ENCODE results near the gene BPIFB4.
A peak's percentile ranks its signal among the peaks of the same experiment; 100 is the strongest.
"Not testable (repeated sequence)": the region's sequence is repeated elsewhere in the genome, so short reads cannot be mapped to it uniquely, and the experiment has no call there.

BPIFB4 gene

DNA sequence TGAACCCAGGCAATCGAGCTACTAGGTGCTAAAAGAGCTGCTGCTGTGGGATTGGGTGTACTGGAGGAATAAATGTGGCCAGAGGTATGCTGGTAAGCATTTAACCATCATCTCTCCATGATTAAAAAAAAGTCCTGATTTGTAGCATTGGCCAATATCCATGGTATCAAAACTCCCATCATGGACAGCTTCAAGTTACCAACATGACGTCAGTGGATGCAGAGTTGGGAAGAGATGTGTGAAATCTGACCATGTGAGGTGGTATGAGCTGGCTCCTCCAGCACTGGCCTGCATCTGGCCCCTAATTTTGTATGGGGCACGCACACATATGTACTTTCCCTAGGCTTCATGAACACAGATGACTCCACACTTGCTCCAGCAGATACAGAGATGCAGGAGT lies 11.7 kb downstream of the BPIFB4 start:
- DNase-seq: no peak

DNA sequence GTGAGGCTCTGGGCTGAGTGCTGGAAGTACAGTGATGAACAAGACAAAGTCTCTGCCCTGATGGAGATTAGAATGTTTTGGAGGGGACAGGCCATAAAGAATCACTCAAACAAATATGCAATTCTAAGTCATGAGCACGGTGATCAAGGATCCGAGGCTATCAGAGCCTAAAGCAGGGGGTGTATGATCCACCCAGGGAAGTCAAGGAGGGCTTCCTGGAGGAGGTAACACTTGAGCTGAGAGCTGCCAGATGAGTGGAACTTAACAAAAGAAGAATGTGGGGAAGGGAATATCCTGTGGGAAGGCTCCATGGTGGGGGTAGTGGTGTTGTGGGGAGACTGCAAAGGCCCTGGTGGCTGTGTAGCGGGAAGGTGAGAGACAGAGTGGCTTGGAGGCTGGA lies 12.2 kb downstream of the BPIFB4 start:
- DNase-seq: no peak

DNA sequence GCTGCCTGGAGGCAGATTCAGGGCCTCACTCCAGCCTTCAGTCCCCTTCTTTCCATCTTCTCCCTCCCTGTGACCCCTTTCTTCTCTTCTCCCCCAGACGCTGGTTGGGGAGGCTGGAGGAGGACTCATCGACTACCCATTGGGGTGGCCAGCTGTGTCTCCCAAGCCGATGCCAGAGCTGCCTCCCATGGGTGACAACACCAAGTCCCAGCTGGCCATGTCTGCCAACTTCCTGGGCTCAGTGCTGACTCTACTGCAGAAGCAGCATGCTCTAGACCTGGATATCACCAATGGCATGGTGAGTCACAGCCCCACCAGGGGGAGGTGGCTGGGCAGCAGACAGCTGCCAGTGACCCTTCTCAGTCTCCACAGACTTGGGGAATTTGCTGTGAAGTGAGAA lies 12.9 kb downstream of the BPIFB4 start:
- DNase-seq: no peak

DNA sequence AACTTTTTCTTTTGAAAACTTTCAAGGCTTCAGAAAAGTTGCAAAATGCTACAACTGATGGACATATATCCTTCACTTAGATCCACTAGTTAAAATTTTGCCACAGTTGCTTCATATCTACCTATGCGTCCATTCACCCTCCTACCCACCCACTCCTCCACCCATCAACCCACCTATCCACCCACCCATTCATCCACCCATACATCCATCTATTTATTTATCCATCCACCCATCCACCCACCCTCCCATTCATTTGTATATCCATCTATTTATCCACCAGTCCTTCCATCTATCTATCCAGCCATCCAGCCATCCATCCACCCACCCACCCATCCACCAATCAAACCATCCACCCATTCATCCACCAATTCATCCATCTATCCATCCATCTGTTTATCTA lies 13.6 kb downstream of the BPIFB4 start:
- no peak for DNase-seq

DNA sequence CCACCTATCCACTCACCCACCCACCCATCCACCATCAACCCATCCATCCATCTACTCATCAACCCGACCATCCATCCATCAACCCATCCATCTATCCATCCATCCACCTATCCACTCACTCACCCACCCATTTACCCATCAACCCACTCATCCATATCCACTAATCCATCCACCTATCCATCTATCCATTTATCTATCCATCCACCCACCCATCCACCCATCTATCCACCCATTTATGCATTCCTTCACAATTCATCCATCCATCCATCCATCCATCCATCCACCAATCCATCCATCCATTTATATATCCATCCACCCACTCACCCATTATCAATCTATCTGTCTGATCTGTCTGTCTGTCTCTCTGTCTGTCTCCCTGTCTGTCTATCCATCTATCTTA lies 14.1 kb downstream of the BPIFB4 start:
- no peak for DNase-seq

DNA sequence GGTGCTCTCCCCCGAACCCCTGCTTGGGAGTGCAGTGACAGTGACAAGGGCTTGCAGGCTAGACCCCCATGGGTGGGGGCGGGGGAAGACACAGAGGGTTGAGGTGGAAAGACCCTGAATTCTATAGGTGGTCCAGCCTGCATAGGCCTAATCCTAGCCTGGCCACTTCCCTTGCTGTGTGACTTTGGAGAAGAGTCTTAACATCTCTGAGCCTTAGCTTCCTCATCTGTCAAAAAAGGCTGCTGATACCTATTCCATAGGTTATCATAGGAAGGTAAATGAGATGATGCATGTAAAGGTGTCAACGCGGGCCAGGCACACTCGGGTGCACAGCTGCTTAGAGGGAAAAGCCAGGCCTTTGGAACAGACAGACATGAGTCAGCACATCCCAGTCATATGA lies 15.8 kb downstream of the BPIFB4 start:
- no peak for DNase-seq

DNA sequence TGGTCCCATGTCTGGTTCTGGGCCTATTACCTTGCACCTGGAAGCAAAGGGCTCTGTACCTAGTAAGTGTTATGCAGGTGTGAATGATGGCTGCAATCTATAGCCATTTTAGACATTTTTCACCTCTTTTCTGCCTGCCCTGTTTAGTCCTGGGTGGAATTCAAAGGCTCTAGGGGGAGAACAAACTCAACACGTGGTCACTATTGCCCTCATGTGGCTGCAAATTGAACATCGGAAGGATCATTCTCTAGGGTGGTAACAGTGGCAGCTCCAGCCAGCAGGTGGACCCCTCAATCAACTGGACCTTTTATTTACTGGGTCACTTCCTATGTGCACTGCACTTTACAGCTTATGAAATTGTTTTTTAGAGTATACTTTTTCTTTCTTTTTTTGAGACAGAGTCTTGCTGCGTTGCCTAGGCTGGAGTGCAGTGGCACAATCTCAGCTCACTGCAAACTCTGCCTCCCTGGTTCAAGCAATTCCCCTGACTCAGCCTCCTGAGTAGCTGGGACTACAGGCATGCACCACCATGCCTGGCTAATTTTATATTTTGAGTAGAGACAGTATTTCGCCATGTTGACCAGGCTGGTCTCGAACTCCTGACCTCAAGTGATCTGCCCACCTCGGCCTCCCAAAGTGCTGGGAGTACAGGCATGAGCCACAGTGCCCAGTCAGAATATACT lies 16.6 kb downstream of the BPIFB4 start:
- peak; percentile 24 for DNase-seq

DNA sequence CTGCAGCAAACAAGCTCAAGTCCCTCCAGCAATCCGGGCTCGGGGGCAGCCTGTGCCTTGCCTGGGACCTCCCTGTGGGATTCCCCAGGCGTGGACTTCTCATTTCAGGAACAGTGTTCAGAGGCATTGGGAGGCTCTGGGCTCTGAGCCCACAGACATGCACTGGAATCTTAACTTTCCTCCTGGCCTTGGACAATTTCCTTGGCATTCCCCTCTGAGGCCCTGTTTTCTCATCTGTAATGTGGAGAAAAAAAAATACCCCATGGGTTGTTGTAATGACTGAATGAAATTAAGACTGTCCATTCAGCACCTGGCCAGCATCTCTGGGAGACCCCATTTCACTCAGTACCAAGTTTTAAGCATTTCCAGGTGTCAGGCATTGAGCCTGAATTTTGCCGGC lies 17.6 kb downstream of the BPIFB4 start:
- DNase-seq: no peak

DNA sequence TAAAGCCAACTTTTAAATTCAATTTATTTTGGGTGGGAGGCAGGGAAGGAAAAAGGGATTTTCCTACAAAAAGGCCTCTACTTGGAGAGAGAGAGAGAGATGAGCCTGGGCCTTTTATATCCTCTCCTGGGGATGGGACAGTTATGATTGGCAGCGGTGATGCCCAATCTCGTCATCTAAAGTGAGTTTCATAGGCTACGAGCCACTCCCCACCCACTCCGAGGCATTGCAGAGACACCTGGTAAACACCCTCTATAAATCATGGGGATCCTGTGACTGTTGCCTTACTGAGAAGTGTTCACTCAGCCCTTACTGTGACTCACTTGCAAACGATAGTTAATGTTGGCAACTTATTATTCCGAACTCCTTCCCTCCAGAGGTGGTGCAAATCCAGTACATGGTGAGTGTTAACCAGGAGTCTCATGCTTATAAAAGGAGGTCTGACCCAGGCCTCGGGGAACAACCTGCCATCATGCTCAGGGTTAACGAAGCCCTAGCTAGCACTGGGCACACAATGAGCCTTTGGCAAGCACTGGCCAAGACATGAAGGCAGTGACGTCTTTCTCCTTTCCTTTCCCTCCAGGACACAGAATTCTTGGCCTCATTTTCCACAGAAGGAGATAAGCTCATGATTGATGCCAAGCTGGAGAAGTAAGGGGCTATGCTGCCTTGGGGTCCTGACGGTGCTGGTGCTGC lies 20.5 kb downstream of the BPIFB4 start:
- no peak for DNase-seq

DNA sequence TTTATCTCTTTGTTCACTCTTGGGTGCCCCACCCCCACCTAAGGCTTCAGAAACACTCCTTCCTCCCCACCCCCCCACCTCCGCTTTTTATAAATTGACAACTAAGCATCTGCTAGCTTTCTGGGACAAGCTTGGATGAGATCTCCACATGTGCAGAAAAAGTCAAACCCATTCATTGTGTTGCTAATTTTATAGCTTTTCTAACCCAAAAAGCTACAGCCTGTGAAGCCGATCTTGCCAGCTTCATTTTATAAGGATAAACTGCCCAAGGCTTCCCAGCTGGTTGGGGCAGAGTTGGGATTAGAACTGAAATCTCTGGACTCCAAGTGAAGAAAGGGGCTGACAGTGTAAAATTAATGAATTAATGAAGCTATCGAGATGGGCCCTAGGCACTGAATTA lies 24.1 kb downstream of the BPIFB4 start:
- no peak for DNase-seq

DNA sequence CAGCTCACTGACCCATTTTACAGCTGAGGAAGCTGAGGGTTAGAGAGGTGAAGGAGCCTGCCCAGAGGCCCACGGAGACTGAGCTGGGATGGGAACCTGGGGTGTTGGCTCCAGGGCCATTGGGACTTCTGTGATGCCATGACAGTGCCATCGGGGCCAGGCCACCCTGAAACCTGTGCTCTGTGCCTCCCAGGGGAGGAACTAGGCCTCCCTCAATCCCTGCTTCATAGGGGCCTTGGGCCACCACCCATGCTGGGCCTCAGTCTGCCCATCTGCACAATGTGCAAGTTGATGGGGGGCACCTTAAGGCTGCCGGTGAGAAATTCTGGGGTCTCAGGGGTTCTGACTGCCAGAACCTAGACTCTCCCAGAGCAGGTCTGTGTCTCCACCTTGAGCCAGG lies 24.9 kb downstream of the BPIFB4 start:
- no peak for DNase-seq

DNA sequence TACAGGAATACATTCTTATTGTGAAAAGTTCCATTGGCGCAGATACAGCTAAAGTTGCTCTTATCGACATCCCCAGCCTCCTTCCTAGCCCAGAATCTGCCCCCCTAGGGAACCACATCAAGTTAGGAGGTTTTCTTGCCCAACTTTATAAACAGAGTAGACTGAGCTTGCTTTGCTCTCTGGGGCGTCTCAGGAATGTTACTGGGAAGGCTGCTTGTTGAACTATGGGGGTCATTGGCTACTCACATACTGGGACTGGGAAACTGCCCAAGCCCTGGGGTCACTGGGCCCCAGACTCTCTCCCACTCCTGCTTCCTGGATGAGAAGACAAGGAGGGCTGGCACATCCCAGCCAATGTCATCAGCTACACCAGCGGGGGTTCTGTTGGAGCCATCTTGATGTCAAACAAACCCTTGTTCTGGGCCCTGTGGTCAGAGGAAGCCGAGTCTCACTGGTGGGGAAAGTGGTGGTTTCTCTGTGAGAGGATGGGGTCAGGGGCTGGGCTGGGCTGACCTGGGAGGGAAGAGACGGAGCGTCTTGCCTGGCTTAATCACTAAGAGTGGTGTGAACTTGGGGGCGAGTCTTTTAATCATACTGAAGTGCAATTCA lies 26.0 kb downstream of the BPIFB4 start:
- DNase-seq: no peak

DNA sequence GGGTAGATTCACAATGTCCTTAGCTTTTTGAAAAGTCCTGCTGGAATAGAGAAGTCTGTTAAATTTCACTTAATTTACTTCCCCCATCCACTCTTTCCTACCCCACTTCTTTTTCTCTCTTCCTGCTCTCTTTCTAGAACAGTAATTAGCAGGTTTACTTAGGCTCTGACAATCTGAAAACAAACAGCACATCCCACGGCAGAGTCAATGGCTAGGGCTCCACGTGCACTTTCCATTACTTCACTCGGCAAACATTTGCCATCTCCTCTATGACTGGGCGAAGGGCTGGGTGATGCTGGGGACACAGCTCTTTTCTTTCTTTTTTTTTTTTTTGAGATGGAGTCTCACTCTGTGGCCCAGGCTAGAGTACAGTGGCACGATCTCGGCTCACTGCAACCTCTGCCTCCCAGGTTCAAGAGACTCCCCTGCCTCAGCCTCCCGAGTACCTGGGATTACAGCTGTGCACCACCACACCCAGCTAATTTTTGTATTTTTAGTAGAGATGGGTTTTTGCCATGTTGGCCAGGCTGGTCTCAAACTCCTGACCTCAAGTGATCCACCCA lies 26.7 kb downstream of the BPIFB4 start:
- not testable (repeated sequence) for DNase-seq

DNA sequence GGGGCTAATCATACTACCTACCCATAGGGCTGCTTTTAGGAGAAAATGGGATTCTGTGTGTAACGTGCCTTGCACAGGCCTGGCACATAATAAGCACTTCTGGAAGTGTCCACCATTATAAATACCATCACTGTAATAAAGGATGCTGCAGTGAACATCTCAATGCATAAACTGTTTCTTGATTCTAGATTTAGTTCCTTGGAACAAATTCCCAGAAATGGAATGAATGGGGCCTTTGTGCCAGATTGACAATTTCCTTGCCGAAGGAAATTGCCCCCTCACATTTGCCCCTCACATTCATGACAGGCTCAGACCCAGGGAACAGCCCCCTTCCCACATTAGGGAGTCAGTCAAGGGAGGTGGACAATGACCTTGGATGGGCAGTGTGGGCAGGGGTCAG lies 29.2 kb downstream of the BPIFB4 start:
- DNase-seq: no peak

DNA sequence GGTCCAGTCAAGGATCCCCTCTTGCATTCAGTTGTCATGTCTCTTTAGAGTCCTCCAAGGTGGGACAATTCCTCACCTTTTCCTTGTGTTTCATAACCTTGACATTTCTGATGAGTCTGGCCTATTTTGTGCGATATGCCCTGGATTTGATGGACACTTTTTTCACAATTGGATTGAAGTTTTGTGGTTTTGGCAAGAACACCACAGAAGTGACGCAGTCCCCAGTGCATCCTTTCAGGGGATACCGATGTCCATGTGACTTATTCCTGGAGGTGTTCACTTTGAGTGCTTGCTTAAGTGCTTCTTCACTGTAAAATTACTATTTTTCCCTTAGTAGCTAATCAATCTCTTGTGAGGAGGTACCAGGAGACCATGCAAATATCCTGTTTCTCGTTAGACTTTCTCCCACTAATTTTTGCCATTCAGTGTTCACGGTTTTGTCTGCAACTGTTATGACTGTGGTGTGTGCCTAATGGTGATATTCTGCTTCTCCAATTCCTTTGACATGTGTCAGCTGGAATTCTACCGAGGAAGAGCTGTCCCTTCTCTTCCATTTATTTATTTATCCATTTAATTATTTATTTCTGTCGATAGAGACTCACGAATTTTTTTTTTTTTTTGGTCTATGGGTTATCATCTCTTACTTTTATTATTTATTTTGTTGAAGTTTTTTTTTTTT lies 30.8 kb downstream of the BPIFB4 start:
- no peak for DNase-seq

DNA sequence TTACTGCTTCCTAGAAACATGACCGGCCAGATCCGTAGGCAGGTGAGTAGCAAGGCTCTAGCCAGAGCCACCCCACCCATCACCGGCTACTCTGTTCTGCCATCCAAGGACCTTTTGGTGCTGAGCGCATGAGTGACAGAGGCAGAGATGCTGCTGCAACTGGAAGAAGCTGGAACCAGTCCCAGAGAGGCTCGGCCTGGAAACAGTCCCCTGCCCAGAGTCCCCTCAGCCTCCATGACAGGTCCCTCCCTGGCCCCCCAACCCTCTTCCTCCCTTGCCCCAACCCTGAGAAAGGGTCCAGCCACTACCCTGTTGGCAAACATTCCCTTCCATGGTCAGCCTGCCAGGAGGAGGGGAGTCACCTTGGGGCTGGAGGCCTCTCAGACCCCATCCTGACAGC lies 31.9 kb downstream of the BPIFB4 start:
- no peak for DNase-seq

DNA sequence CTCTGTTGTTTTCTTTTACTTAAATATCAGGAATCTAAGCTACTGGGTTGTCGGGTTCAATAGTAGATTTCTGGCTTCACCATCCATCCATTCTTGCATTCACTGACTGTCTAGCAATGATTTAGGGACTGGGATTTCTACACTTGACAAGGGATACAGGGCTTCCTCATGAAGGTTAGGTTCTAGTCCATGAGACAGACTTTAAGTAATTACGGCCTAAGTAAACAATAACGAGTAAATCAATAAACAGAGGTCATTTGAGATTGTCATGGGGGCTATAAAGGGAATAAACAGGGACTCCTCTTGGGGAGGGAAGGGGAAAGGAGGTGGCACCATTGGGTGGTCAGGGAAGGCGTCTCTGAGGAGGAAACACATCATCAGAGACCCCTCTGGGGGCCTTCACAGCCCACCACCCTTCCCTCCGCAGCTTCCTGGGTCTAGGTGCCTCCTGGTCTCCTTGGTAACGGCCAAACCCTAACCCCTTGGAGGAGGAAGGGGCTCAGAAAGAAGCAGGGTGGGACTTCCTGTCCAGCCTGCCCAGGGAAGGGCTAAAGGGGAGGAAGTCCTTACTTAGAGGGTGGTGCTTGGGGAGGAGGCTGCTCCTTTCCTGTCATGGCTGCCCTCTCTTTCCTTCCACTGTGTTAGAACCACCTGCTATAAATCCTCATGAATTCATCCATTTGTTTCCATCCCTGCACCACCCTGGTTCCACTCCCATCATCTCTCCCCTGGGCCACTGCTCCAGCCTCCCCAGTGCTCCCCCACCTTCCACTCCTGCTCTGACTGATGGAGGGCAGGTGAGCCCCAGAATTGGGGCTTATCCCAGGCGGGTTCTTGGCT lies 33.3 kb downstream of the BPIFB4 start:
- DNase-seq: no peak

DNA sequence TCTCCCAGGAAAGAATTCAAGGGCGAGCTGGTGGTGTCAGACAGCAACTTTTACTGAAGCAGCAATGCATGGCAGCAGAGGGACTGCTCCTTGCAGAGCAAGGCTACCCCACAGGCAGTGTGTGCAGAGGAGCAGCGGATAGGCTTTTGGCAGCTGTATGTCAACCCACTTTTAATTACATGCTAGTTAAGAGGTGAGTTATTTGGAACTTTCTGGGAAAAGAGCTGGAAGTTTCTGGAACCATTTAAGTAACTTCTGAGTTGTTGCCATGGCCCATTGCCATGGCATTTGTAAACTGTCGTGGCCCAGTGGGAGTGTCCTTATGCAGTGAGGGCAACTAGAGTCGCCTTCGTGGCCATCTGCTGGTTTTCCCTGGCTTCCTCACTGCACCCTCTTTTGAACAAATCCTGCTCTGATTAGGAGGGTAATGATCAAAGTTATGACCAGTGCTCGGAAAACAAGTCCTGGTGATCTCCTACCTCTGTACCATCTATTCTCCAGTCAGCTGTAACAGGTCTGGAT lies 34.0 kb downstream of the BPIFB4 start:
- DNase-seq: no peak

DNA sequence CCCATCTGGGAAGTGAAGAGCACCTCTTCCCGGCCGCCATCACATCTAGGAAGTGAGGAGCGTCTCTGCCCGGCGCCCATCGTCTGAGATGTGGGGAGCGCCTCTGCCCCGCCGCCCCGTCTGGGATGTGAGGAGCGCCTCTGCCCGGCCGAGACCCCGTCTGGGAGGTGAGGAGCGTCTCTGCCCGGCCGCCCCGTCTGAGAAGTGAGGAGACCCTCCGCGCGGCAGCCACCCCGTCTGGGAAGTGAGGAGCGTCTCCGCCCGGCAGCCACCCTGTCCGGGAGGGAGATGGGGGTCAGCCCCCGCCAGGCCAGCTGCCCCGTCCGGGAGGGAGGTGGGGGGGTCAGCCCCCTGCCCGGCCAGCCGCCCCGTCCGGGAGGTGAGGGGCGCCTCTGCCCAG lies 36.1 kb downstream of the BPIFB4 start:
- DNase-seq: not testable (repeated sequence)

DNA sequence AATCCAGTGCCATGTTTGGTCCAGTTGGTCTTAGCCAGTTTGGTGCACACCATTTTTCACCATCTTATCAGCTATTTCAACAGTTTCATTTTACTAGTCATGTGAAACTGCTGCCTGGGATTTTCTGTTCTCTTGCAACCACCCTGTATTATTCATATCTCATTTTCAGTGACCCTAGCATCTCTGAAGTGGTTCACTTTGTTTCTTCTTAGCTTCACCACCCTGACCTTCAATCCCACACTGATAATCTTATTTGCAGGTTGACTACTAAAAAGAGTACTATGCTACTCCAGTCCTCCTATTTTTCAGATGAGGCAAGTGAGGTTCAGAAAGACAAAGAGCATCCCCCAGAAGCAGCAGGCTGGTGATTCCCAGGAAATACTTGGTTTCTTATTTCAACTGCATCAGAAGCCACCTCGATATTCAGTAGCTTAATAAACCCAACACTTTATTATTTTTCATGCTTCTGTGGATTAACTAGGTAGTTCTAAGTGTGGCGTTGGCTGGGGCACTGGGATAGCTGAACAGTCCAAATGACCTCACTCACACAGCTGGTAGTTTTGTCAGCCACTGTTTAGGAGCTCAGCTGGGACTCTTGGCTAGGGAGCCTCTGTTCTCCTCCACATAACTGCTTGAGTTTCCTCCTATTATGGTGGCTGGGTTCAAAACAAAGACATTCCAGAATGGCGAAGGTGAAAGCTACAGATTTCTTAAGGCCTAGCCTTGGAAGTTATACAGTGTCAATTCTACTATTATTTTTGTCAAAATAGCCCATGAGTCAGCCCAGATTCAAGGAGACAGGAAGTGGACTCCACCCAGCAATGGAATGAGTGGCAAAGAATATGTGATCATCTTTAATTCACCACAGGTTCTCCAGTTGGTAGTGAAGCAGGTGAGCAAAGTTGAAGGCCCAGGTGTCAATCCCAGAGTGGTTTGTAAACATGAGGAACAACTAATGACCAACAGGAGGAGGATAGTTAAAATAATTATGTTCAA lies 40.6 kb downstream of the BPIFB4 start:
- no peak for DNase-seq

DNA sequence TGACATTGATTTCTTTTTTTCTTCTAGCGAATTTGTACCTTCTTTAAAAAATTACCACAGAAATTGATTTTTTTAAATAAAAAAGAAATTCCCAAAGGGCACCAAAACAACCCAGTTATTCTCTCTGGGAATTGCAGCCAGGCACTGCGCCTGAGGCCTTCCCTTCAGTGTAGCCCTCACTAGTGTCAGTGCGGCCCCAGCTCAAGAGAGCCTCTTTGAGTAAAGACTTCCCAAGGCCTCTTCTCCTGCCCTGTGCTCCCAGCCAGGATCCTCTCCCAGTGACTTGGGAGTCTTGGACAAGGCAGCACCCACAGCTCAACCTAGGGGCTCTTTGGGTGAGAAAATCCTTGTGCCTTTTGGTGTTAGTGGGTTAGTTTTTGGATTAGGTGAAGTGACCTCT lies 41.5 kb downstream of the BPIFB4 start:
- no peak for DNase-seq
